ENCODE measurements around the gene DAGLA.

DNA sequence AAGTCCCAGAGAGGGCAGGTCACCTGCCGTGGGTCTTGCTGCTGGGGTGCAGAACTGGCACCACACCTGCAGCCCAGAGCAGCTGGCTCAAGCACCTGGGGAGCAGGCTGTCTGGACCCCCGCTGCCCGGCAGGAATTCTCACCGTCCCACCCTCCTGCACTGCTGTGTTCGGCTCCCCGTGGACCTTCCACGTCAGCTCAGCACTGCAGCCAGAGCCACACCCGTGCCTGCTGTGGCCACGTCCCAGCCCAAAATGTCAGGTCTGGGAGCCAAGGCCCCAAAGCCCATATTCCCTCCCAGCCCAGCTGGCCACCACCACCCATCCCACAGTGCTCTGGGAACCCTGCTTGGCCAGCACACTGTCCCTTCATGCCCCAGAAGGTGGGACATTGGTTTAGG lies 44.2 kb downstream of the DAGLA start:
- TF ChIP-seq, protein P1, sequence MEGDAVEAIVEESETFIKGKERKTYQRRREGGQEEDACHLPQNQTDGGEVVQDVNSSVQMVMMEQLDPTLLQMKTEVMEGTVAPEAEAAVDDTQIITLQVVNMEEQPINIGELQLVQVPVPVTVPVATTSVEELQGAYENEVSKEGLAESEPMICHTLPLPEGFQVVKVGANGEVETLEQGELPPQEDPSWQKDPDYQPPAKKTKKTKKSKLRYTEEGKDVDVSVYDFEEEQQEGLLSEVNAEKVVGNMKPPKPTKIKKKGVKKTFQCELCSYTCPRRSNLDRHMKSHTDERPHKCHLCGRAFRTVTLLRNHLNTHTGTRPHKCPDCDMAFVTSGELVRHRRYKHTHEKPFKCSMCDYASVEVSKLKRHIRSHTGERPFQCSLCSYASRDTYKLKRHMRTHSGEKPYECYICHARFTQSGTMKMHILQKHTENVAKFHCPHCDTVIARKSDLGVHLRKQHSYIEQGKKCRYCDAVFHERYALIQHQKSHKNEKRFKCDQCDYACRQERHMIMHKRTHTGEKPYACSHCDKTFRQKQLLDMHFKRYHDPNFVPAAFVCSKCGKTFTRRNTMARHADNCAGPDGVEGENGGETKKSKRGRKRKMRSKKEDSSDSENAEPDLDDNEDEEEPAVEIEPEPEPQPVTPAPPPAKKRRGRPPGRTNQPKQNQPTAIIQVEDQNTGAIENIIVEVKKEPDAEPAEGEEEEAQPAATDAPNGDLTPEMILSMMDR (IDR thresholded peaks at IDR 0.05): no peak
- TF ChIP-seq POLR2A (IDR thresholded peaks at IDR 0.05): no peak
